Activated CD4-positive, CD25-positive, alpha-beta regulatory T cell (primary cell): ENCODE results near the gene FBXL13.
"Not testable (repeated sequence)": the region's sequence is repeated elsewhere in the genome, so short reads cannot be mapped to it uniquely, and the experiment has no call there.

Source experiments
- DNase-seq, 4 experiments: peaks; one replicate each; lab custom pipeline; 2025; lab: John Stamatoyannopoulos, UW

The FBXL13 gene

GRCh38 chr7:103079836-103080235, 5.2 kb upstream of the FBXL13 start:
- DNase-seq: no peak

- DNase-seq: not testable (repeated sequence)
These were observed 3.6 kb upstream of the FBXL13 start for GRCh38 chr7:103078226-103078625.

- DNase-seq: no peak
These were observed 2.7 kb upstream of the FBXL13 start for GRCh38 chr7:103077318-103077717.

GRCh38 chr7:103076764-103077163, 2.2 kb upstream of the FBXL13 start:
- DNase-seq: no peak

GRCh38 chr7:103075337-103075918, 832 bp upstream of the FBXL13 start:
- DNase-seq: peak; percentile 36 to 54 (median 48)

- peak in 1 of 4 experiments; percentile 19 for DNase-seq
These were observed 542 bp downstream of the FBXL13 start for GRCh38 chr7:103073989-103074518.

- DNase-seq: no peak
These were observed 3.6 kb downstream of the FBXL13 start for GRCh38 chr7:103071000-103071399.

- DNase-seq: no peak
These were observed 5.9 kb downstream of the FBXL13 start for GRCh38 chr7:103068414-103069403.

- peak in 3 of 4 experiments; percentile 8 to 19 (median 13) for DNase-seq
These were observed 8.9 kb downstream of the FBXL13 start for GRCh38 chr7:103065667-103066066.

- DNase-seq: no peak
These were observed 10.7 kb downstream of the FBXL13 start for GRCh38 chr7:103063895-103064294.

GRCh38 chr7:103059471-103059870, 15.1 kb downstream of the FBXL13 start:
- no peak for DNase-seq

- DNase-seq: no peak
These were observed 16.5 kb downstream of the FBXL13 start for GRCh38 chr7:103058122-103058521.

GRCh38 chr7:103056006-103056405, 18.6 kb downstream of the FBXL13 start:
- DNase-seq: not testable (repeated sequence)

GRCh38 chr7:103051519-103051918, 23.1 kb downstream of the FBXL13 start:
- DNase-seq: no peak

- DNase-seq: no peak
These were observed 25.8 kb downstream of the FBXL13 start for GRCh38 chr7:103048833-103049232.

- not testable (repeated sequence) for DNase-seq
These were observed 32.8 kb downstream of the FBXL13 start for GRCh38 chr7:103041815-103042214.

- not testable (repeated sequence) for DNase-seq
These were observed 36.5 kb downstream of the FBXL13 start for GRCh38 chr7:103037823-103038739.

- no peak for DNase-seq
These were observed 37.1 kb downstream of the FBXL13 start for GRCh38 chr7:103037476-103037822.

GRCh38 chr7:103034318-103034717, 40.3 kb downstream of the FBXL13 start:
- not testable (repeated sequence) for DNase-seq

GRCh38 chr7:103031781-103032180, 42.8 kb downstream of the FBXL13 start:
- DNase-seq: no peak

- DNase-seq: no peak
These were observed 43.6 kb downstream of the FBXL13 start for GRCh38 chr7:103031024-103031423.

GRCh38 chr7:103025341-103025740, 49.3 kb downstream of the FBXL13 start:
- no peak for DNase-seq
